A549 (cell line): ENCODE measurements around the gene SERBP1. TPM values are rescaled to one million over a fixed set of nuclear protein-coding genes. Genes with fewer than 3 reads are reported as not detected.
"Not testable (repeated sequence)": the region's sequence is repeated elsewhere in the genome, so short reads cannot be mapped to it uniquely, and the experiment has no call there.

Experiments
- ATAC-seq, 2 experiments: fragments of 200-7000 bp in 1 of 2; fragments of >200 bp in 1 of 2; cut with Nextera tagmentation in 1 of 2; cut with Tn5 transposase in 1 of 2; 3 replicates each; pipeline versions ENCODE4 v1.8.0 to v1.9.1; 2018 to 2020; ENCODE audit warnings: mild to moderate bottlenecking in 1 of 2, moderate library complexity in 1 of 2
- CTCF ChIA-PET: fragments of 300-600 bp; sonication (Branson Sonifier 250); formaldehyde crosslinking; extraction: SDS; loops from one replicate; lab custom pipeline; 2021; ENCODE audit warnings: antibody characterized with exemption, inconsistent platforms; lab: Yijun Ruan, JAX
- POLR2A ChIA-PET: fragments of 350-600 bp; formaldehyde crosslinking; extraction: SDS; loops from one replicate; lab custom pipeline; 2021; ENCODE audit warnings: antibody characterized with exemption, inconsistent platforms; lab: Yijun Ruan, JAX
- DNase-seq, 2 experiments: peaks; one replicate each; pipeline versions ENCODE4 v3.0.0 to v3.0.0-alpha.2; 2011 to 2016; ENCODE audit warnings: low read depth in 1 of 2, low spot score in 1 of 2
- FAIRE-seq: peaks from 2 replicates; lab custom pipeline; 2011; peaks lifted over from hg19 to GRCh38; lab: Jason Lieb, UNC
- H3K27ac ChIP-seq, 2 experiments: fragments of >200 bp; sonication (Bioruptor Twin); formaldehyde crosslinking; 3 replicates each; pipeline ENCODE4 v1.5.1; 2016 to 2017
- H3K4me1 ChIP-seq: fragments of >200 bp; sonication (Bioruptor Twin); formaldehyde crosslinking; 3 replicates; pipeline ENCODE4 v1.6.1; 2016
- H3K4me2 ChIP-seq: fragments of >200 bp; sonication (Bioruptor Twin); formaldehyde crosslinking; 3 replicates; pipeline ENCODE4 v1.6.1; 2016
- H3K4me3 ChIP-seq: fragments of >200 bp; sonication (Bioruptor Twin); formaldehyde crosslinking; 3 replicates; pipeline ENCODE4 v1.5.1; 2016
- H3K9me3 ChIP-seq: fragments of >200 bp; sonication (Bioruptor Twin); formaldehyde crosslinking; 3 replicates; pipeline ENCODE4 v1.6.1; 2016
- EHMT2 ChIP-seq: fragments of 200-600 bp; sonication (generic); IDR thresholded peaks from 2 replicates; pipeline ENCODE4 v1.6.1; 2016; ENCODE audit warnings: antibody characterized with exemption, low read depth, mild to moderate bottlenecking, moderate library complexity
- EP300 ChIP-seq, 2 experiments: fragments of >200 bp; sonication (Bioruptor Twin); formaldehyde crosslinking; IDR thresholded peaks; 2 replicates in 1 of 2; 3 replicates in 1 of 2; pipeline ENCODE4 v1.6.1; 2016 to 2017
- GATA3 ChIP-seq: IDR thresholded peaks from 2 replicates; pipeline ENCODE4 v1.6.1; 2012; ENCODE audit warnings: borderline replicate concordance
- HOXA7 ChIP-seq: fragments of 250-450 bp; sonication (Bioruptor Pico); IDR thresholded peaks from 2 replicates; pipeline ENCODE4 v1.5.0; 2020; ENCODE audit warnings: mild to moderate bottlenecking, moderate library complexity
- HOXB5 ChIP-seq: fragments of 250-450 bp; sonication (Bioruptor Pico); IDR thresholded peaks from 2 replicates; pipeline ENCODE4 v1.5.0; 2020; ENCODE audit warnings: mild to moderate bottlenecking, moderate library complexity
- KDM1A ChIP-seq: fragments of 200-600 bp; sonication (generic); IDR thresholded peaks from 2 replicates; pipeline ENCODE4 v1.6.1; 2016; ENCODE audit warnings: low read depth, mild to moderate bottlenecking
- RAD21 ChIP-seq, 2 experiments: fragments of >200 bp in 1 of 2; sonication (Bioruptor Twin) in 1 of 2; formaldehyde crosslinking in 1 of 2; IDR thresholded peaks in 1 of 2; conservative IDR thresholded peaks in 1 of 2; 2 replicates in 1 of 2; 3 replicates in 1 of 2; pipeline ENCODE4 v1.6.1; 2012 to 2018; ENCODE audit warnings: inconsistent platforms in 1 of 2
- ZNF302 ChIP-seq: fragments of 250-450 bp; sonication (Bioruptor Pico); IDR thresholded peaks from 2 replicates; pipeline ENCODE4 v1.9.0; 2021; ENCODE audit warnings: inconsistent platforms, mild to moderate bottlenecking, moderate library complexity
- WGBS: methylation state at CpG from one replicate; pipeline ENCODE4 v1.1.6; 2017; ENCODE audit errors: missing lambda C conversion rate; 5-methylcytosine and 5-hydroxymethylcytosine counted together
- polyA plus RNA-seq, 4 experiments: library from polyadenylated mRNA; depleted of rRNA in 3 of 4; stranded (reverse); fragments of >200 nt; fragmentation: RNase III in 1 of 4; extraction: RNeasy Plus Mini Kit Qiagen cat#74134 plus additional on column Dnase treatment in 1 of 4; gene quantifications; 2 replicates in 3 of 4; 3 replicates in 1 of 4; pipeline ENCODE4 v1.2.3, GENCODE V29; 2011 to 2017
- TF ChIP-seq, protein P1 (sequence below): IDR thresholded peaks from 2 replicates; pipeline ENCODE4 v1.6.1; 2012; ENCODE audit warnings: low read depth, borderline replicate concordance
- TF ChIP-seq, protein P2 (sequence below): fragments of >200 bp; sonication (Bioruptor Twin); formaldehyde crosslinking; IDR thresholded peaks from 2 replicates; pipeline ENCODE4 v1.6.1; 2016
- TF ChIP-seq, protein P3 (sequence below): fragments of 150-350 bp; IDR thresholded peaks from 2 replicates; pipeline ENCODE4 v1.6.1; 2014; ENCODE audit warnings: low read depth, mild to moderate bottlenecking, low read length
- TF ChIP-seq, protein P4 (sequence below): fragments of 200-600 bp; sonication (generic); IDR thresholded peaks from 2 replicates; pipeline ENCODE4 v1.6.1; 2016; ENCODE audit warnings: antibody characterized with exemption, mild to moderate bottlenecking, moderate library complexity

Gene SERBP1
- polyA plus RNA-seq, 2 of the 4 experiments (the other 2 are of a cell fraction): 237 to 333 TPM

DNA sequence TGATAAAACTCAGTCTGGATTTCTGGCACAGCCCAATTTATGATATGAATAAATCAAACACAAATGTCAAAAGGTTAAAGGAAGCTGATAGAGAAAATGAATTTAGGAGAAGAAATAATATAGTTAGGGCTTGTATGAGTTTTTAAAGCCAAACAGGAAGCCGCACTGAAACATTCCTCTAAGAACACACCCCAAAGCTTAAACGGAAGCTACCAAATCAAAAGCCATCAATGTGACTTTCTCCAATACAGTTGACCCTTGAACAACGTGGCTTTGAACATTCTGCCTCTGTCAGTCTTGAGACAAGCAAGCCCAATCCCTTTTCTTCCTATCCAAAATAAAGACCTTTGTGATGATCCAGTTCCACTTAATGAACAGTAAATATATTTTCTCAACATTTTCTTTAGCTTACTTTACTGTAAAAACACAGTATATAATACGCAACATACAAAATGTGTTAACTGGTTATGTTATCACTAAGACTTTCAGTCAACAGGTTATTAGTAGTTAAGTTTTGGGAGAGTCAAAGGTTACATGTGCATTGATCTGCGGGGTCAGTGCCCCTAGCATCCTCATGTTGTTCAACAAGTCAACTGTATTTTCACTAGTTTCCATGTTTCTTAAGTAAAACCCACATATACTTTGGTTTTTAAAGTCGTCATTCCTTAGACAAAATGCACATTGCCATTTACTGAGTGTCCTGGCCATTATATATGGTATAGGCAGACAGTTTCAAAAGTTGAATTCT, 11.2 kb downstream of the SERBP1 start:
- no peak overlapping the region for H3K4me2 ChIP-seq
- no peak overlapping the region for H3K4me3 ChIP-seq
- CTCF ChIA-PET: interaction anchor here (1.2 kb wide), 1 partner anchor 274 kb away, joined by 3 read pairs; no protein-coding TSS in a partner anchor
- whole genome bisulfite sequencing: 83% methylated on average over 6 of the region's 6 CpGs
- ATAC-seq (no peak), FAIRE-seq (no peak), DNase-seq (no peak)
- H3K9me3 ChIP-seq: no peaks in the 10 kb centered on the region
- POLR2A ChIA-PET: interaction anchor here (0.7 to 1.6 kb wide), 2 partner anchors 11 to 100 kb away, joined by 3 to 6 read pairs; partner anchors contain the start of gene SERBP1
- H3K27ac ChIP-seq: no peak overlapping the region
- TF ChIP-seq, protein P1, sequence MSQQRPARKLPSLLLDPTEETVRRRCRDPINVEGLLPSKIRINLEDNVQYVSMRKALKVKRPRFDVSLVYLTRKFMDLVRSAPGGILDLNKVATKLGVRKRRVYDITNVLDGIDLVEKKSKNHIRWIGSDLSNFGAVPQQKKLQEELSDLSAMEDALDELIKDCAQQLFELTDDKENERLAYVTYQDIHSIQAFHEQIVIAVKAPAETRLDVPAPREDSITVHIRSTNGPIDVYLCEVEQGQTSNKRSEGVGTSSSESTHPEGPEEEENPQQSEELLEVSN: no peak
- TF ChIP-seq EP300 (IDR thresholded peaks at IDR 0.05) (no peak), EHMT2 (no peak), KDM1A (no peak), HOXB5 (CRISPR knock-in tag) (no peak), HOXA7 (CRISPR knock-in tag) (no peak), RAD21 (conservative IDR thresholded peaks at IDR 0.05 in 1 of 2, IDR thresholded peaks at IDR 0.05 in 1 of 2) (no peak), ZNF302 (CRISPR knock-in tag) (no peak), GATA3 (no peak)
- TF ChIP-seq, protein P2, sequence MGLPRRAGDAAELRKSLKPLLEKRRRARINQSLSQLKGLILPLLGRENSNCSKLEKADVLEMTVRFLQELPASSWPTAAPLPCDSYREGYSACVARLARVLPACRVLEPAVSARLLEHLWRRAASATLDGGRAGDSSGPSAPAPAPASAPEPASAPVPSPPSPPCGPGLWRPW: no peak
- TF ChIP-seq, protein P3, sequence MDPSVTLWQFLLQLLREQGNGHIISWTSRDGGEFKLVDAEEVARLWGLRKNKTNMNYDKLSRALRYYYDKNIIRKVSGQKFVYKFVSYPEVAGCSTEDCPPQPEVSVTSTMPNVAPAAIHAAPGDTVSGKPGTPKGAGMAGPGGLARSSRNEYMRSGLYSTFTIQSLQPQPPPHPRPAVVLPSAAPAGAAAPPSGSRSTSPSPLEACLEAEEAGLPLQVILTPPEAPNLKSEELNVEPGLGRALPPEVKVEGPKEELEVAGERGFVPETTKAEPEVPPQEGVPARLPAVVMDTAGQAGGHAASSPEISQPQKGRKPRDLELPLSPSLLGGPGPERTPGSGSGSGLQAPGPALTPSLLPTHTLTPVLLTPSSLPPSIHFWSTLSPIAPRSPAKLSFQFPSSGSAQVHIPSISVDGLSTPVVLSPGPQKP: no peak
- TF ChIP-seq, protein P4, sequence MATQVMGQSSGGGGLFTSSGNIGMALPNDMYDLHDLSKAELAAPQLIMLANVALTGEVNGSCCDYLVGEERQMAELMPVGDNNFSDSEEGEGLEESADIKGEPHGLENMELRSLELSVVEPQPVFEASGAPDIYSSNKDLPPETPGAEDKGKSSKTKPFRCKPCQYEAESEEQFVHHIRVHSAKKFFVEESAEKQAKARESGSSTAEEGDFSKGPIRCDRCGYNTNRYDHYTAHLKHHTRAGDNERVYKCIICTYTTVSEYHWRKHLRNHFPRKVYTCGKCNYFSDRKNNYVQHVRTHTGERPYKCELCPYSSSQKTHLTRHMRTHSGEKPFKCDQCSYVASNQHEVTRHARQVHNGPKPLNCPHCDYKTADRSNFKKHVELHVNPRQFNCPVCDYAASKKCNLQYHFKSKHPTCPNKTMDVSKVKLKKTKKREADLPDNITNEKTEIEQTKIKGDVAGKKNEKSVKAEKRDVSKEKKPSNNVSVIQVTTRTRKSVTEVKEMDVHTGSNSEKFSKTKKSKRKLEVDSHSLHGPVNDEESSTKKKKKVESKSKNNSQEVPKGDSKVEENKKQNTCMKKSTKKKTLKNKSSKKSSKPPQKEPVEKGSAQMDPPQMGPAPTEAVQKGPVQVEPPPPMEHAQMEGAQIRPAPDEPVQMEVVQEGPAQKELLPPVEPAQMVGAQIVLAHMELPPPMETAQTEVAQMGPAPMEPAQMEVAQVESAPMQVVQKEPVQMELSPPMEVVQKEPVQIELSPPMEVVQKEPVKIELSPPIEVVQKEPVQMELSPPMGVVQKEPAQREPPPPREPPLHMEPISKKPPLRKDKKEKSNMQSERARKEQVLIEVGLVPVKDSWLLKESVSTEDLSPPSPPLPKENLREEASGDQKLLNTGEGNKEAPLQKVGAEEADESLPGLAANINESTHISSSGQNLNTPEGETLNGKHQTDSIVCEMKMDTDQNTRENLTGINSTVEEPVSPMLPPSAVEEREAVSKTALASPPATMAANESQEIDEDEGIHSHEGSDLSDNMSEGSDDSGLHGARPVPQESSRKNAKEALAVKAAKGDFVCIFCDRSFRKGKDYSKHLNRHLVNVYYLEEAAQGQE: no peak
- TF ChIP-seq, all 56 proteins: peak for 0
- H3K4me1 ChIP-seq: no peaks in the 10 kb centered on the region

DNA sequence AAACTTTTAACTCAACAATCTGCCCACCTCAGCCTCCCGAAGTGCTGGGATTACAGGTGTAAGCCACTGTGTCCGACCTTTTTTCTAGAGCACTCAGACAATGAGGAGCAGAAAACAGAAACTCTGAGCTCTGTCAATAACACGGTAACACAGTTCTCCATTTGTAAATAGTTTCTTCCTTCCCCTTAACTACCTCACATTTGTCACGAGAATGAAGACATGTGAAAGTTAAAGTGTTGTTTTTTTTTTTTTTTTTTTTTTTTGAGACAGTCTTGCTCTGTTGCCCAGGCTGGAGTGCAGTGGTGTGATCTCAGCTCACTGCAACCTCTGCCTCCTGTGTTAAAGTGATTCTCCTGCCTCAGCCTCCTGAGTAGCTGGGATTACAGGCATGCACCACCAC, 12.5 kb downstream of the SERBP1 start:
- POLR2A ChIA-PET: not testable (repeated sequence)
- CTCF ChIA-PET: interaction anchor here (1.2 kb wide), 1 partner anchor 273 kb away, joined by 3 read pairs; no protein-coding TSS in a partner anchor

DNA sequence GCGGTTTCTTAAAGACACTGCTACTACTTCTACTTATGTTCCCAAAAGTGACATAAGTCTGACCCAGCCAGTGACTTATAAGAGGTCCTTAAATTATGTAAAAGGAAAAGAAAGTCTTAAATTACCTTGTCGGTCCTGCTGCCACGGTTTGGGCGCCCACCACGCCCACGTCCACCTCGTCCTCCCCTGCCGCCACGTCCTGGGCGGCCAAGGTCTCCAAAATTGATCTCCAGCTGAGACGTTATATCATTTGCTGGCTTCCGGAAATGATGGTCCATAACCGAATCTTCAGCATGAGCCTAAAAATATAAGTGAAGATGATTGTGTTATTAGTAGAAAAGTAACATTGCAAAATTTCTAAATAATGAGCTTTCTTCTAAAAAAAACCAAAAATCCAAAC, 15.2 kb downstream of the SERBP1 start:
- Histone ChIP-seq H3K9me3 (no peaks in the 10 kb centered on the region), H3K27ac (no peak overlapping the region), H3K4me3 (no peak overlapping the region), H3K4me2 (no peak overlapping the region), H3K4me1 (no peaks in the 10 kb centered on the region)
- TF ChIP-seq, protein P3: no peak
- CTCF ChIA-PET: interaction anchor here (0.9 kb wide), 1 partner anchor 13 kb away, joined by 3 read pairs; no protein-coding TSS in a partner anchor
- 95% methylated on average over 13 of the region's 13 CpGs for WGBS
- DNase-seq (no peak), FAIRE-seq (no peak), ATAC-seq (no peak)
- POLR2A ChIA-PET: no interaction called here

More for the DNA sequence above, 12.5 kb downstream of the SERBP1 start:
- not testable (repeated sequence) for H3K4me3 ChIP-seq, DNase-seq, ATAC-seq, H3K4me2 ChIP-seq, FAIRE-seq, H3K27ac ChIP-seq, H3K9me3 ChIP-seq, H3K4me1 ChIP-seq
- 94% methylated on average over 4 of the region's 4 CpGs for WGBS
